GM20000 (cell line): Measurements from ENCODE around the gene PPP1R9B.

Experiments
- DNase-seq: peaks from one replicate; pipeline ENCODE4 v3.0.0; 2012; ENCODE audit warnings: low spot score
- TF ChIP-seq, protein P1 (sequence below): IDR thresholded peaks from 2 replicates; pipeline ENCODE4 v1.5.1; 2012; ENCODE audit warnings: mild to moderate bottlenecking, control low read depth; ENCODE audit errors: extremely low read depth, missing control alignments

Gene PPP1R9B

DNA sequence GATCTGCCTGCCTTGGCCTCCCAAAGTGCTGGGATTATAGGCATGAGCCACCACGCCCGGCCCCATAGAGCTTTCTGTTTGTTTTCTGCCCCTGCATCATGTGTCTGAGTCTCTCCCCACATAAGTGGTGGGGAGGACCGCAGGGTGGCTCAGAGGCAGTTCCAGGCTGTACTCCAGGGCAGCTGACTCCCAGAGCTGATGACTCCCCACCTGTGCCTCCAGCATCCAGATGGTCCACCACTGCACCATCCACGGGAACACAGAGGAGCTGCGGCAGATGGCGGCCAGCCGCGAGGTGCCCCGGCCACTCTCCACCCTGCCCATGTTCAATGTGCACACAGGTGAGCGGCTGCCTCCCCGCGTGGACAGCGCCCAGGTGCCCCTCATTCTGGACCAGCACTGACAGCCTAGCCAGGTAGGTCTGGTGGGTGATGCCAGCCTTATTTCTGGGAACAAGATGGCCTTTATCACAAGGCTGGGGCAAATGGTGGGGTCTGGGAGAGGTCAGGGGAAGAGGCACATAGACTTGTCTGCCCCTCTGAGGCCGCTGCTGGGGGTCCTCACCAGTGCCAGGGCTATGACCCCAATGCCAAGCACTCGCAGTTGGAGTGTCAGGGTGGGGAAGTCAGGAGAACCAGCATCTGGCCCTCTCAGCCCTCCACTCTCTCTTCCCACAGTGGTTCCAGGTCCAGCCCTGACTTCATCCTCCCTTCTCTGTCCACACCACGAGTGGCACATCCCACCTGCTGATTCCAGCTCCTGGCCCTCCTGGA, 24.7 kb upstream of the PPP1R9B start:
- TF ChIP-seq, protein P1, sequence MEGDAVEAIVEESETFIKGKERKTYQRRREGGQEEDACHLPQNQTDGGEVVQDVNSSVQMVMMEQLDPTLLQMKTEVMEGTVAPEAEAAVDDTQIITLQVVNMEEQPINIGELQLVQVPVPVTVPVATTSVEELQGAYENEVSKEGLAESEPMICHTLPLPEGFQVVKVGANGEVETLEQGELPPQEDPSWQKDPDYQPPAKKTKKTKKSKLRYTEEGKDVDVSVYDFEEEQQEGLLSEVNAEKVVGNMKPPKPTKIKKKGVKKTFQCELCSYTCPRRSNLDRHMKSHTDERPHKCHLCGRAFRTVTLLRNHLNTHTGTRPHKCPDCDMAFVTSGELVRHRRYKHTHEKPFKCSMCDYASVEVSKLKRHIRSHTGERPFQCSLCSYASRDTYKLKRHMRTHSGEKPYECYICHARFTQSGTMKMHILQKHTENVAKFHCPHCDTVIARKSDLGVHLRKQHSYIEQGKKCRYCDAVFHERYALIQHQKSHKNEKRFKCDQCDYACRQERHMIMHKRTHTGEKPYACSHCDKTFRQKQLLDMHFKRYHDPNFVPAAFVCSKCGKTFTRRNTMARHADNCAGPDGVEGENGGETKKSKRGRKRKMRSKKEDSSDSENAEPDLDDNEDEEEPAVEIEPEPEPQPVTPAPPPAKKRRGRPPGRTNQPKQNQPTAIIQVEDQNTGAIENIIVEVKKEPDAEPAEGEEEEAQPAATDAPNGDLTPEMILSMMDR, result no peak
- DNase-seq, result no peak

DNA sequence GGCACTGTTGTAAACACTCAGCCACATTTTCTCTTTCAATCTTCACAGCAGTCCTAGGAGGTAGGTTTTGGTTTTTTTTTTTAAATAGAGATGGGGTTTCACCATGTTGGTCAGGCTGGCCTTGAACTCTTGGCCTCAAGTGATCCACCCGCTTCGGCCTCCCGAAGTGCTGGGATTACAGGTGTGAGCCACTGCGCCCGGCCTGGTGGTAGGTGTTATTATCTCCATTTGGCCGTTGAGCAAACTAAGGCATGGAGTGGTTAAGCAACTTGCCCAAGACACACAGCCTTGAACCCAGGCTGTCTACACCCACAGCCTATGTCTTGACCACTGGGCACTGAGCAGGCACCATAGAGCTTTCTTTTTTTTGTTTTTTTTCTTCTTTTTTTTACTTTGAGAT, 24.0 kb upstream of the PPP1R9B start:
- TF ChIP-seq, protein P1, result no peak

DNA sequence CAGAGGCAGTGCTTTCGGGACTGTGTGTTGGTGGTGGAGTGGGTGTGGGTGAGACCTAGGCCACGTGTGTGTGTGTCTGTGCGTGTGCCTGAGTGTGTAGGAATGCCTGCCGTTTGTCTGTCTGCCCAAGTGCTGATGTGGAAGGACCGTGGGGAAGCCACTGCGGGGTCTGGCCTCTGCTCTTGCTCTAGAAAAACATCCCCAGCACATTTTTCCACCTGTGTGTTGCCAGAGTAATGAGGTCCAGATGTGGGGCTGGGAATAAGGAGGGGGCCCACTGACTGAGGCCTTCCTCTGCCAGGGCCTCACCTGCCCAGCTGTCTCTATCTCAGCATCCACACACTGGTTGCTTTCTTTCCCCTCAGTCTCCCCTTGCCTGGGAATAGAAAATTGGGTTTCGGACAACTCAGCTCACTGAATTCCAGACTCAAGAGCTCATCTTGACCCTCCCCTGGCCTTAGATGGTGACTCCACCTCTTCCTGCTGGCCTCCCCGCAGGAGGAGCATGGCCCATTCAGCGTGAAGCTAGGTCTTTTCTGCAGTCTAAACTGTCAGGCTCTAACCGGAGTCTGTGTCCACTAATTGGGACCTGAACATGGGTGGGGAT, 23.0 kb upstream of the PPP1R9B start:
- TF ChIP-seq, protein P1, result no peak
- no peak for DNase-seq

More for the DNA sequence above, 24.0 kb upstream of the PPP1R9B start:
- no peak for DNase-seq

DNA sequence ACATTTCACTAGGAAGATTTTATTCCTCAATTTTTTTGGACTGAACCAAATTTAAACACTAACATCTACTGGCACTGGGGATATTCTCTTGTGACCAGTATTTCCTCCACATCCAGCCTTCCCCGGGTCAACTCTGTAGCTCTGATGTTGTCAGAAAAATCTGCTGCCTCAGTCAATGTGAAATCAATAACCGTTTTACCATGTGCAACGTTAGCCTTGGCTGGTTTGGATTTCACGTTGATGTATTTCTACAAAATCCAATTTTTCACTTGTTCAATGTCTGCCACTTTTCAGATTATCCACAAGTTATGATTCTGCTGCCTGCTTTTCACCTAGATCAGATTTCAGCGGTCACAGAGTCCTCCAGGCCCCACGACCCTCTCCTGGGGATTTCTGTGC, 22.5 kb upstream of the PPP1R9B start:
- TF ChIP-seq, protein P1, result no peak
- no peak for DNase-seq

DNA sequence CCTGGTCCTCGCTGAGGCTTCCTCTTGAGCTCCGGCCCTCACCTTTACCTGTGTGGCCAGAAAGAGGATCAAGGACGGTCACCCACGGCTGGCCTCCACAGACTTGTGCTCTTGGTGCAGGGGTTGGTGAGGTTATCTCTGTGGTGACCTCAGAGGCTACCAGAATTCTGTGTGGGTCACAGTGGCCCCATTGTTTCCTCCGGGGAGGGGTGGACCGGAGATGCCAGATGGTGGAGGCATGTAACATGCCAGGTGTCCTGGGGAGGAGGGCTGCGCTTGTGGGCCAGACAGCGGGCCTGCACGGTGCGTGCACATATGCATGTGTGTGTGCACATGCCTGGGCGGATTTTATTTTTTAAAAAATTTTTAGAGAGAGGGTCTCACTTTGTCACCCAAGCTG, 21.7 kb upstream of the PPP1R9B start:
- DNase-seq, result no peak
- TF ChIP-seq, protein P1, result no peak

DNA sequence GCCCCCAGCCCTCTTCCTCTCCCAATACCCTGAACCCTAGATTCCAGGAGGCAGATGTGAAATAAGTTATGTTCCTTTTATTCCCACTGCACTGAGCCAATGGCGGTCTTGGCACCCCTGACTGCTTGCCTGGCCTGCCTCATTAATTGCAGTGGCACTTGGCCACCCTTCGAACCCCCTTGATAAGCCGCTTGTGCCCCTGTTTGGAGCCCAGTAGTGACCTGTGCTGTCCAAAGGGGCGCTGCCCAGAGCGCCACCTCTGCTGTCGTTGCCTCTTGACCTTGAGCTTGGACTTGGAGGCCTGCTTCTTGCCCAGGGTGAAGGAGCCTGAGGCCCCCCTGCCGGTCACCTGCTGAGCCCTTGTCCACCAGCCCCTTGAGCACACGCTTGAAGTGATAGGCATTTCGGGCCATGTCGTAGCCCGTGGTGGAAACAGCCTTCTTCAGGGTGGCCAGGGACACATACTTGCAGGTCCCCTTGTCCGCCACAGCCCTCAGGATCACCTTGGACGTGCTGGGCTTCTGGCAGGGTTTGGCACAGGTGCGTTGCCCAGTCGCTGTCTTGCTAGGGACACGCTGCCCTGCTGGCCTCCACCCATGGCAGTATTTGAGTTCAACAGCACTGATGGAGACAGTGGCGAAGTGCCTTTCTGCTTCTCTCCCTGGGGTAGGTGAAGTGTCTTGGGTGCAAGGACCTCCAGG, 21.0 kb upstream of the PPP1R9B start:
- DNase-seq, result no peak
- TF ChIP-seq, protein P1, result no peak
